Retinal pigment epithelial cell (primary cell): ENCODE data around the gene PSMB11.
"Not testable (repeated sequence)": the region's sequence is repeated elsewhere in the genome, so short reads cannot be mapped to it uniquely, and the experiment has no call there.

Experiments used
- DNase-seq: peaks from one replicate; pipeline ENCODE4 v3.0.0-alpha.2; 2010; ENCODE audit warnings: low read depth
- H3K4me3 ChIP-seq: 2 replicates; pipeline ENCODE4 v1.5.1; 2011; ENCODE audit warnings: mild to moderate bottlenecking, low read length, control low read depth, moderate library complexity
- CTCF ChIP-seq: conservative IDR thresholded peaks from 2 replicates; pipeline ENCODE4 v1.5.1; 2011; ENCODE audit warnings: low read depth, low read length, control low read depth, inconsistent platforms

The PSMB11 gene

GRCh38 chr14:23008831-23009230, 33.2 kb upstream of the PSMB11 start:
- no peak overlapping the region for H3K4me3 ChIP-seq
- no peak for TF ChIP-seq CTCF
- no peak for DNase-seq

- peak overlapping the region; percentile 64 for H3K4me3 ChIP-seq
- no peak for TF ChIP-seq CTCF
- no peak for DNase-seq
Measured at GRCh38 chr14:23009483-23009938, 32.5 kb upstream of the PSMB11 start.

- DNase-seq: no peak
- TF ChIP-seq CTCF: no peak
- H3K4me3 ChIP-seq: peak within 1 kb of the TSS; percentile 64
Measured at GRCh38 chr14:23009939-23010726, 31.9 kb upstream of the PSMB11 start, which contains the start of gene C14orf93. TSS of gene C14orf93 (minus strand) at chr14:23010143. CDS start at chr14:22999023, 11,120 bp downstream.

- TF ChIP-seq CTCF: no peak
- H3K4me3 ChIP-seq: no peak overlapping the region
Measured at GRCh38 chr14:23013054-23013748, 28.8 kb upstream of the PSMB11 start.

GRCh38 chr14:23013749-23014054, 28.3 kb upstream of the PSMB11 start:
- DNase-seq: not testable (repeated sequence)

More at GRCh38 chr14:23013054-23013748, 28.8 kb upstream of the PSMB11 start:
- no peak for DNase-seq

GRCh38 chr14:23015618-23016017, 26.4 kb upstream of the PSMB11 start:
- no peak for DNase-seq
- H3K4me3 ChIP-seq: no peak overlapping the region
- TF ChIP-seq CTCF: no peak

More at GRCh38 chr14:23013749-23014054, 28.3 kb upstream of the PSMB11 start:
- H3K4me3 ChIP-seq: not testable (repeated sequence)

GRCh38 chr14:23017091-23017490, 24.9 kb upstream of the PSMB11 start:
- H3K4me3 ChIP-seq: no peak overlapping the region
- no peak for DNase-seq
- no peak for TF ChIP-seq CTCF
